ENCODE measurements around the gene PLET1.

The PLET1 gene

GRCh38 chr11:112235750-112236390 lies 24.8 kb downstream of the PLET1 start:
- H3K4me3 ChIP-seq (ENCODE audit: low read depth, low read length) = peak overlapping the region; percentile 25; the same call in 1 of the 2 replicates
- DNase-seq (ENCODE audit: low read depth) = no peak

DNA sequence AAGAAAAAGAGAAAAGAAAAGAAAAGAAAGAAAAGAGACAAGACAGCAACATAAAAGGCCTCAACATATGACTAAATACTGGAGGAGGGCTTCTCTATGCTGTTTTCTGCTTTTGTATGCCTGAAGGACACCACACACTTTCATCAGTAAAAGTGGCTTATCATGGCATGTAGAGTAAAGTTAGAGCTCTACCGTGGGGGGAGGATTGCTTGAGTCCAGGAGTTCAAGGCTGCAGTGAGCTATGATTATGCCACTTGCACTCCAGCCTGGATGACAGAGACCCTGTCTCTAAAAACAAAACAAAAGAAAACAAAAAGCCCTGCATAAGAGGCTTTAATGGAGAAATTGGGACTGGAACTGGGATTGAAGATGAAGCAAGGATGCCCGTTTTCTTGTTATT lies 28.7 kb downstream of the PLET1 start:
- no peak for DNase-seq (ENCODE audit: low read depth)
- TF ChIP-seq CTCF (IDR thresholded peaks at IDR 0.05; ENCODE audit: low read depth, low read length, missing control alignments) = no peak
- no peak overlapping the region for H3K4me3 ChIP-seq (ENCODE audit: low read depth, low read length)

More at GRCh38 chr11:112235750-112236390, 24.8 kb downstream of the PLET1 start:
- no peak for TF ChIP-seq CTCF (IDR thresholded peaks at IDR 0.05; ENCODE audit: low read depth, low read length, missing control alignments)

GRCh38 chr11:112229746-112230433 lies 30.8 kb downstream of the PLET1 start:
- DNase-seq (ENCODE audit: low read depth) = no peak
- TF ChIP-seq CTCF (IDR thresholded peaks at IDR 0.05; ENCODE audit: low read depth, low read length, missing control alignments) = no peak
- no peak overlapping the region for H3K4me3 ChIP-seq (ENCODE audit: low read depth, low read length)

GRCh38 chr11:112229159-112229558 lies 31.5 kb downstream of the PLET1 start:
- TF ChIP-seq CTCF (IDR thresholded peaks at IDR 0.05; ENCODE audit: low read depth, low read length, missing control alignments) = no peak

DNA sequence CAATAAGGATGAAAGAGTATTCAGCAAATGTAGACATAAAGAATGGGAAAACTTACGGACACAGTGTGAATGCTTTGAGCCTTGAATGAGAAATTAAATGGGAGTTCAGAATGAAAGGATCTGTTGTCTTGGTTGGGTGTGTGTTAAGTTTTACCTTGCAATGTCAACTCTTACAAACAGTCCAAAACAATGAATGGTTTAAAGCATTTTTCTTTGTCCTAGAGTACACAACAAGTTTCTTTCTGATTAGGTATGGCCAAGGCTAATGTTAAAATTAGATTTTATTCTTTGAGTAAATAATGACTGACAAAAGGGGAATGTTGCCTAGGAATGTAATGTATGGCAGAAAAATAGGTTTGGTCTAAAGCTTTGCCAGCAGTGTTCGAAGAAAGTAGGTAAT lies 32.0 kb downstream of the PLET1 start:
- DNase-seq (ENCODE audit: low read depth) = no peak
- no peak for TF ChIP-seq CTCF (IDR thresholded peaks at IDR 0.05; ENCODE audit: low read depth, low read length, missing control alignments)
- H3K4me3 ChIP-seq (ENCODE audit: low read depth, low read length) = no peak overlapping the region

More at GRCh38 chr11:112229159-112229558, 31.5 kb downstream of the PLET1 start:
- DNase-seq (ENCODE audit: low read depth) = no peak
- H3K4me3 ChIP-seq (ENCODE audit: low read depth, low read length) = no peak overlapping the region

- DNase-seq (ENCODE audit: low read depth) = no peak
- H3K4me3 ChIP-seq (ENCODE audit: low read depth, low read length) = peak overlapping the region; percentile 96
- no peak for TF ChIP-seq CTCF (IDR thresholded peaks at IDR 0.05; ENCODE audit: low read depth, low read length, missing control alignments)
Observed at GRCh38 chr11:112227471-112227870, 33.2 kb downstream of the PLET1 start.
